GM18526 (cell line): ENCODE measurements around the gene SIAH2.

Experiments
- POLR2A ChIP-seq: IDR thresholded peaks from 3 replicates; pipeline ENCODE4 v1.6.1; 2011; ENCODE audit not compliant: insufficient read length; ENCODE audit errors: extremely low read depth

Gene SIAH2

DNA sequence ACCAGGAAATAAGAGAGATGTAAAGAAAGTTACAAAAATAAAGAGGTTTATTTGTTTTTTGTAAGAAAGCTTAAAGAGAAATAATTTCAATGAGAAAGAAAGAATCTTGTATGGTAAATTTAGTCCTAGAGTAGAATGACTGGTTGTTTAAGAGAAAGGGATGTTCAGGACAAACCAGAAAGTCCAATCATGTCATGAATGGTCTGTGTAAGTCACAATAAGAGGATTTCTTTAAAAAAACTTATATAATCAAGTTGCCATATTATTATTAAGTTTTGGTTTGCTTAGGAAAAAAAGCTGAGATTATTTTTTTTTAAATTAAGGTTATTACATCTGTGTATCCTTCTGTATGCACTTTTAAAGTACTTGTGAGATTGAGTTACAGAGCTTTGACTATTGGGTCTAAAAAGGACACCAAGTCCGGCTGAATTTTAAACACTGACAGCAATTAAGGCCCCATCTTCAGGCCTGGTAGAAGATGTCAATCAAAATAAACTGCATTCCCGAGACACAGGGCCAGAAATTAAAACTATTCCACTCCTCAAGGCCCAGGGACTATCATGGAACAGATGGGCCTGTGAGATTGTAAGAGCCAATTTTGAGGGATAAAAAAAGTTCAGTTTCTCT is 71.4 kb downstream of the SIAH2 start:
- TF ChIP-seq POLR2A = no peak
